Dendritic cell treated with granulocyte-macrophage colony-stimulating factor and Interleukin-4, amounts not matched to agents 40 ng/mL and 50 ng/mL, for 4 days (primary cell): ENCODE results near the gene XCL1.
"Not testable (repeated sequence)": the region's sequence is repeated elsewhere in the genome, so short reads cannot be mapped to it uniquely, and the experiment has no call there.

Experiments used
- H3K27ac Mint-ChIP-seq: one replicate; pipeline ENCODE4 v1.8.0; 2022; ENCODE audit warnings: mild to moderate bottlenecking, mixed read lengths
- H3K27me3 Mint-ChIP-seq: one replicate; pipeline ENCODE4 v1.8.0; 2022; ENCODE audit warnings: mild to moderate bottlenecking, mixed read lengths
- H3K36me3 Mint-ChIP-seq: one replicate; pipeline ENCODE4 v1.8.0; 2022; ENCODE audit warnings: low read depth, mixed read lengths
- H3K4me1 Mint-ChIP-seq: one replicate; pipeline ENCODE4 v1.8.0; 2022; ENCODE audit warnings: low read depth, mixed read lengths
- H3K4me3 Mint-ChIP-seq: one replicate; pipeline ENCODE4 v1.8.0; 2022; ENCODE audit warnings: mild to moderate bottlenecking, moderate library complexity, mixed read lengths
- H3K9me3 Mint-ChIP-seq: one replicate; pipeline ENCODE4 v1.8.0; 2022; ENCODE audit warnings: mixed read lengths
- intact Hi-C: fragments of 100-400 bp; cut with micrococcal nuclease; formaldehyde crosslinking; loops from one replicate; pipeline ENCODE4 v1.15.0; 2022

XCL1 gene

GRCh38 chr1:168554603-168555483 lies 21.6 kb upstream of the XCL1 start:
- Mint-ChIP-seq H3K27ac (no peak overlapping the region), H3K27me3 (no peaks in the 10 kb centered on the region), H3K9me3 (no peaks in the 10 kb centered on the region), H3K36me3 (no peaks in the 10 kb centered on the region), H3K4me3 (no peak overlapping the region), H3K4me1 (peaks cover 30% of the 10 kb centered on the region)
- intact Hi-C loops: no loop called here

- Mint-ChIP-seq H3K27ac (no peak overlapping the region), H3K27me3 (no peaks in the 10 kb centered on the region), H3K4me1 (peaks cover 30% of the 10 kb centered on the region), H3K4me3 (no peak overlapping the region), H3K9me3 (no peaks in the 10 kb centered on the region), H3K36me3 (no peaks in the 10 kb centered on the region)
- intact Hi-C loops: no loop called here
These were observed 20.8 kb upstream of the XCL1 start for GRCh38 chr1:168555508-168556046.

GRCh38 chr1:168556647-168557046 lies 19.8 kb upstream of the XCL1 start:
- Mint-ChIP-seq H3K27me3 (no peaks in the 10 kb centered on the region), H3K27ac (no peak overlapping the region), H3K36me3 (no peaks in the 10 kb centered on the region), H3K4me1 (peaks cover 30% of the 10 kb centered on the region), H3K9me3 (no peaks in the 10 kb centered on the region), H3K4me3 (no peak overlapping the region)
- intact Hi-C loops: no loop called here

GRCh38 chr1:168560370-168560769 lies 16.0 kb upstream of the XCL1 start:
- H3K36me3 Mint-ChIP-seq: no peaks in the 10 kb centered on the region
- intact Hi-C loops: no loop called here

GRCh38 chr1:168561989-168562388 lies 14.4 kb upstream of the XCL1 start:
- H3K36me3 Mint-ChIP-seq: no peaks in the 10 kb centered on the region
- peaks cover 2% of the 10 kb centered on the region for H3K27me3 Mint-ChIP-seq
- intact Hi-C loops: no loop called here
- H3K9me3 Mint-ChIP-seq: no peaks in the 10 kb centered on the region
- peaks cover 5% of the 10 kb centered on the region for H3K4me1 Mint-ChIP-seq
- H3K4me3 Mint-ChIP-seq: no peak overlapping the region
- no peak overlapping the region for H3K27ac Mint-ChIP-seq

More at GRCh38 chr1:168560370-168560769, 16.0 kb upstream of the XCL1 start:
- Mint-ChIP-seq H3K4me3 (no peak overlapping the region), H3K27me3 (no peaks in the 10 kb centered on the region), H3K9me3 (no peaks in the 10 kb centered on the region), H3K27ac (no peak overlapping the region), H3K4me1 (peaks cover 14% of the 10 kb centered on the region)

- no peak overlapping the region for H3K27ac Mint-ChIP-seq
- H3K27me3 Mint-ChIP-seq: peaks cover 2% of the 10 kb centered on the region
- H3K9me3 Mint-ChIP-seq: no peaks in the 10 kb centered on the region
- no peaks in the 10 kb centered on the region for H3K36me3 Mint-ChIP-seq
- intact Hi-C loops: no loop called here
- no peaks in the 10 kb centered on the region for H3K4me1 Mint-ChIP-seq
- H3K4me3 Mint-ChIP-seq: no peak overlapping the region
These were observed 10.6 kb upstream of the XCL1 start for GRCh38 chr1:168565825-168566224.

GRCh38 chr1:168567007-168567406 lies 9.4 kb upstream of the XCL1 start:
- peaks cover 2% of the 10 kb centered on the region for H3K27me3 Mint-ChIP-seq

GRCh38 chr1:168567568-168567967 lies 8.8 kb upstream of the XCL1 start:
- peaks cover 2% of the 10 kb centered on the region for H3K27me3 Mint-ChIP-seq
- H3K9me3 Mint-ChIP-seq: no peaks in the 10 kb centered on the region
- H3K27ac Mint-ChIP-seq: no peak overlapping the region
- H3K36me3 Mint-ChIP-seq: no peaks in the 10 kb centered on the region
- intact Hi-C loops: no loop called here
- no peak overlapping the region for H3K4me3 Mint-ChIP-seq
- H3K4me1 Mint-ChIP-seq: no peaks in the 10 kb centered on the region

More at GRCh38 chr1:168567007-168567406, 9.4 kb upstream of the XCL1 start:
- H3K4me3 Mint-ChIP-seq: no peak overlapping the region
- no peaks in the 10 kb centered on the region for H3K36me3 Mint-ChIP-seq
- intact Hi-C loops: no loop called here
- H3K27ac Mint-ChIP-seq: no peak overlapping the region
- no peaks in the 10 kb centered on the region for H3K9me3 Mint-ChIP-seq
- no peaks in the 10 kb centered on the region for H3K4me1 Mint-ChIP-seq

GRCh38 chr1:168568346-168568745 lies 8.1 kb upstream of the XCL1 start:
- H3K9me3 Mint-ChIP-seq: no peaks in the 10 kb centered on the region
- intact Hi-C loops: no loop called here
- no peak overlapping the region for H3K27ac Mint-ChIP-seq

GRCh38 chr1:168570652-168571051 lies 5.8 kb upstream of the XCL1 start:
- H3K36me3 Mint-ChIP-seq: no peaks in the 10 kb centered on the region
- intact Hi-C loops: no loop called here
- no peak overlapping the region for H3K27ac Mint-ChIP-seq
- H3K4me3 Mint-ChIP-seq: no peak overlapping the region
- no peaks in the 10 kb centered on the region for H3K27me3 Mint-ChIP-seq
- H3K9me3 Mint-ChIP-seq: no peaks in the 10 kb centered on the region
- H3K4me1 Mint-ChIP-seq: no peaks in the 10 kb centered on the region

More at GRCh38 chr1:168568346-168568745, 8.1 kb upstream of the XCL1 start:
- peaks cover 2% of the 10 kb centered on the region for H3K27me3 Mint-ChIP-seq
- no peaks in the 10 kb centered on the region for H3K4me1 Mint-ChIP-seq
- no peaks in the 10 kb centered on the region for H3K36me3 Mint-ChIP-seq
- no peak overlapping the region for H3K4me3 Mint-ChIP-seq

GRCh38 chr1:168572633-168573032 lies 3.8 kb upstream of the XCL1 start:
- H3K4me1 Mint-ChIP-seq: no peaks in the 10 kb centered on the region
- H3K27me3 Mint-ChIP-seq: no peaks in the 10 kb centered on the region
- no peak overlapping the region for H3K27ac Mint-ChIP-seq
- intact Hi-C loops: no loop called here
- H3K4me3 Mint-ChIP-seq: no peak overlapping the region
- no peaks in the 10 kb centered on the region for H3K9me3 Mint-ChIP-seq
- H3K36me3 Mint-ChIP-seq: no peaks in the 10 kb centered on the region

- H3K4me3 Mint-ChIP-seq, H3K27me3 Mint-ChIP-seq, H3K36me3 Mint-ChIP-seq, H3K9me3 Mint-ChIP-seq, H3K4me1 Mint-ChIP-seq, H3K27ac Mint-ChIP-seq: not testable (repeated sequence)
- intact Hi-C loops: loop anchor here (1.0 to 2.0 kb wide), 2 partner anchors 135 to 231 kb away; no protein-coding TSS in a partner anchor
These were observed 2.2 kb upstream of the XCL1 start for GRCh38 chr1:168574234-168574633.

GRCh38 chr1:168578531-168579185 lies 2.3 kb downstream of the XCL1 start:
- H3K36me3 Mint-ChIP-seq, H3K4me1 Mint-ChIP-seq, H3K4me3 Mint-ChIP-seq, H3K27ac Mint-ChIP-seq, H3K9me3 Mint-ChIP-seq, intact Hi-C loops, H3K27me3 Mint-ChIP-seq: not testable (repeated sequence)

GRCh38 chr1:168580290-168580689 lies 3.9 kb downstream of the XCL1 start:
- H3K9me3 Mint-ChIP-seq, H3K4me1 Mint-ChIP-seq, H3K27me3 Mint-ChIP-seq, H3K36me3 Mint-ChIP-seq, H3K27ac Mint-ChIP-seq, intact Hi-C loops, H3K4me3 Mint-ChIP-seq: not testable (repeated sequence)
